Vagina (tissue), 2 donors: ENCODE data around the gene MAEL.

Source experiments
- CTCF ChIP-seq, 3 experiments: fragments of 450-650 bp in 2 of 3; fragments of 200-600 bp in 1 of 3; sonication (generic) in 1 of 3; IDR thresholded peaks; one replicate each; pipeline ENCODE4 v1.5.1; 2017 to 2019; ENCODE audit warnings: antibody characterized with exemption in 3 of 3, mild to moderate bottlenecking in 2 of 3, moderate library complexity in 2 of 3
- POLR2A ChIP-seq, 2 donors: fragments of 450-650 bp; IDR thresholded peaks; one replicate each; pipeline ENCODE4 v1.6.1; 2017; ENCODE audit warnings: antibody characterized with exemption in 2 of 2, mild to moderate bottlenecking in 2 of 2, moderate library complexity in 2 of 2
- POLR2AphosphoS5 ChIP-seq, 2 donors: sonication (generic); formaldehyde crosslinking; IDR thresholded peaks; one replicate each; pipeline ENCODE4 v1.9.0; 2017; ENCODE audit warnings: antibody characterized with exemption in 2 of 2, mild to moderate bottlenecking in 2 of 2, low read depth in 1 of 2; ENCODE audit not compliant: insufficient read depth in 1 of 2

GRCh38 chr1:167056529-167057231, 67.6 kb downstream of the MAEL start:
- TF ChIP-seq CTCF (IDR thresholded peaks at IDR 0.05) (no peak), POLR2AphosphoS5 (IDR thresholded peaks at IDR 0.05; ENCODE audit: insufficient read depth in 1 of 2, low read depth in 1 of 2) (no peak), POLR2A (IDR thresholded peaks at IDR 0.05) (no peak)
